ENCODE measurements around the gene POLN.

POLN gene

GRCh38 chr4:2102045-2102883, 139.7 kb downstream of the POLN start:
- DNase-seq (no peak), ATAC-seq (no peak)
- H3K27ac Mint-ChIP-seq = no peak overlapping the region
- H3K4me3 Mint-ChIP-seq = no peak overlapping the region
- H3K4me1 Mint-ChIP-seq = peaks cover 2% of the 10 kb centered on the region
- H3K27me3 Mint-ChIP-seq = peaks cover 3% of the 10 kb centered on the region
- peaks cover 4% of the 10 kb centered on the region for H3K36me3 Mint-ChIP-seq (ENCODE audit: low read depth)
- peaks cover 16% of the 10 kb centered on the region for H3K9me3 Mint-ChIP-seq

GRCh38 chr4:2101346-2102044, 140.4 kb downstream of the POLN start:
- Mint-ChIP-seq H3K27me3 (peaks cover 3% of the 10 kb centered on the region), H3K4me3 (no peak overlapping the region), H3K4me1 (peaks cover 2% of the 10 kb centered on the region), H3K27ac (no peak overlapping the region), H3K9me3 (peaks cover 22% of the 10 kb centered on the region), H3K36me3 (ENCODE audit: low read depth) (peaks cover 4% of the 10 kb centered on the region)
- ATAC-seq = no peak
- DNase-seq = no peak

GRCh38 chr4:2096073-2096609, 145.8 kb downstream of the POLN start:
- no peak for DNase-seq
- Mint-ChIP-seq H3K4me3 (no peak overlapping the region), H3K36me3 (ENCODE audit: low read depth) (no peaks in the 10 kb centered on the region), H3K27me3 (peaks cover 6% of the 10 kb centered on the region), H3K4me1 (no peaks in the 10 kb centered on the region), H3K27ac (no peak overlapping the region), H3K9me3 (peaks cover 7% of the 10 kb centered on the region)
- ATAC-seq = no peak

- H3K9me3 Mint-ChIP-seq = peaks cover 7% of the 10 kb centered on the region
- H3K27me3 Mint-ChIP-seq = peaks cover 6% of the 10 kb centered on the region
- DNase-seq = no peak
- H3K4me3 Mint-ChIP-seq = no peak overlapping the region
- H3K36me3 Mint-ChIP-seq (ENCODE audit: low read depth) = no peaks in the 10 kb centered on the region
- H3K27ac Mint-ChIP-seq = no peak overlapping the region
- no peaks in the 10 kb centered on the region for H3K4me1 Mint-ChIP-seq
- no peak for ATAC-seq
Measured at GRCh38 chr4:2095236-2096072, 146.5 kb downstream of the POLN start.

GRCh38 chr4:2094545-2094944, 147.4 kb downstream of the POLN start:
- DNase-seq (no peak), ATAC-seq (no peak)
- H3K4me3 Mint-ChIP-seq = no peak overlapping the region
- H3K27ac Mint-ChIP-seq = no peak overlapping the region
- H3K9me3 Mint-ChIP-seq = peaks cover 7% of the 10 kb centered on the region
- H3K4me1 Mint-ChIP-seq = no peaks in the 10 kb centered on the region
- H3K36me3 Mint-ChIP-seq (ENCODE audit: low read depth) = no peaks in the 10 kb centered on the region
- H3K27me3 Mint-ChIP-seq = peaks cover 6% of the 10 kb centered on the region

GRCh38 chr4:2093265-2093664, 148.7 kb downstream of the POLN start:
- no peaks in the 10 kb centered on the region for H3K36me3 Mint-ChIP-seq (ENCODE audit: low read depth)
- peaks cover 7% of the 10 kb centered on the region for H3K9me3 Mint-ChIP-seq
- H3K4me3 Mint-ChIP-seq = no peak overlapping the region
- no peak for ATAC-seq
- DNase-seq = no peak
- H3K27ac Mint-ChIP-seq = no peak overlapping the region
- peaks cover 4% of the 10 kb centered on the region for H3K27me3 Mint-ChIP-seq
- H3K4me1 Mint-ChIP-seq = no peaks in the 10 kb centered on the region

GRCh38 chr4:2092669-2093053, 149.3 kb downstream of the POLN start:
- Mint-ChIP-seq H3K9me3 (peaks cover 7% of the 10 kb centered on the region), H3K36me3 (ENCODE audit: low read depth) (no peaks in the 10 kb centered on the region), H3K27ac (no peak overlapping the region), H3K4me3 (no peak overlapping the region), H3K4me1 (no peaks in the 10 kb centered on the region), H3K27me3 (peaks cover 4% of the 10 kb centered on the region)
- ATAC-seq (no peak), DNase-seq (no peak)

GRCh38 chr4:2091990-2092668, 149.8 kb downstream of the POLN start:
- H3K27me3 Mint-ChIP-seq = peaks cover 4% of the 10 kb centered on the region
- no peak for DNase-seq
- ATAC-seq = no peak
- H3K36me3 Mint-ChIP-seq (ENCODE audit: low read depth) = peaks cover 2% of the 10 kb centered on the region
- H3K4me3 Mint-ChIP-seq = no peak overlapping the region
- peaks cover 7% of the 10 kb centered on the region for H3K9me3 Mint-ChIP-seq
- H3K4me1 Mint-ChIP-seq = no peaks in the 10 kb centered on the region
- H3K27ac Mint-ChIP-seq = no peak overlapping the region

GRCh38 chr4:2090642-2091041, 151.3 kb downstream of the POLN start:
- ATAC-seq (no peak), DNase-seq (no peak)
- peaks cover 2% of the 10 kb centered on the region for H3K36me3 Mint-ChIP-seq (ENCODE audit: low read depth)
- no peak overlapping the region for H3K4me3 Mint-ChIP-seq
- H3K27me3 Mint-ChIP-seq = peaks cover 4% of the 10 kb centered on the region
- H3K9me3 Mint-ChIP-seq = no peaks in the 10 kb centered on the region
- no peak overlapping the region for H3K27ac Mint-ChIP-seq
- H3K4me1 Mint-ChIP-seq = no peaks in the 10 kb centered on the region

- no peak for DNase-seq
- peaks cover 2% of the 10 kb centered on the region for H3K36me3 Mint-ChIP-seq (ENCODE audit: low read depth)
Measured at GRCh38 chr4:2089222-2089621, 152.7 kb downstream of the POLN start.

GRCh38 chr4:2087170-2087569, 154.8 kb downstream of the POLN start:
- Mint-ChIP-seq H3K4me3 (no peak overlapping the region), H3K4me1 (no peaks in the 10 kb centered on the region), H3K27ac (no peak overlapping the region), H3K27me3 (peaks cover 2% of the 10 kb centered on the region), H3K9me3 (no peaks in the 10 kb centered on the region), H3K36me3 (ENCODE audit: low read depth) (peaks cover 2% of the 10 kb centered on the region)
- no peak for DNase-seq
- ATAC-seq = no peak

More at GRCh38 chr4:2089222-2089621, 152.7 kb downstream of the POLN start:
- Mint-ChIP-seq H3K4me3 (no peak overlapping the region), H3K27ac (no peak overlapping the region), H3K27me3 (peaks cover 2% of the 10 kb centered on the region), H3K4me1 (no peaks in the 10 kb centered on the region), H3K9me3 (no peaks in the 10 kb centered on the region)
- ATAC-seq = no peak

- H3K27me3 Mint-ChIP-seq = peaks cover 2% of the 10 kb centered on the region
- ATAC-seq (no peak), DNase-seq (no peak)
- peaks cover 2% of the 10 kb centered on the region for H3K36me3 Mint-ChIP-seq (ENCODE audit: low read depth)
- no peaks in the 10 kb centered on the region for H3K9me3 Mint-ChIP-seq
- H3K4me1 Mint-ChIP-seq = no peaks in the 10 kb centered on the region
- no peak overlapping the region for H3K27ac Mint-ChIP-seq
- no peak overlapping the region for H3K4me3 Mint-ChIP-seq
Measured at GRCh38 chr4:2085496-2085901, 156.4 kb downstream of the POLN start.

GRCh38 chr4:2084316-2084715, 157.6 kb downstream of the POLN start:
- no peaks in the 10 kb centered on the region for H3K9me3 Mint-ChIP-seq
- no peak overlapping the region for H3K4me3 Mint-ChIP-seq
- no peak overlapping the region for H3K27ac Mint-ChIP-seq
- no peaks in the 10 kb centered on the region for H3K4me1 Mint-ChIP-seq
- ATAC-seq (no peak), DNase-seq (no peak)
- H3K36me3 Mint-ChIP-seq (ENCODE audit: low read depth) = peaks cover 2% of the 10 kb centered on the region
- H3K27me3 Mint-ChIP-seq = peaks cover 2% of the 10 kb centered on the region

GRCh38 chr4:2083826-2084160, 158.1 kb downstream of the POLN start:
- no peak overlapping the region for H3K27ac Mint-ChIP-seq
- peaks cover 2% of the 10 kb centered on the region for H3K36me3 Mint-ChIP-seq (ENCODE audit: low read depth)
- no peak for ATAC-seq
- H3K4me3 Mint-ChIP-seq = no peak overlapping the region
- H3K9me3 Mint-ChIP-seq = no peaks in the 10 kb centered on the region
- H3K4me1 Mint-ChIP-seq = no peaks in the 10 kb centered on the region
- DNase-seq = no peak
- peaks cover 2% of the 10 kb centered on the region for H3K27me3 Mint-ChIP-seq

Measured in activated naive CD8-positive, alpha-beta T cell treated with anti-CD3 and anti-CD28 coated beads, Interleukin-2, amount 50 U/mL, for 24 hours (primary cell).